A673 (cell line): ENCODE measurements around the gene LRRC27.

Experiments
- EZH2 ChIP-seq: fragments of 200-600 bp; sonication (generic); IDR thresholded peaks from 2 replicates; pipeline ENCODE4 v1.6.1; 2017; ENCODE audit warnings: borderline replicate concordance, low read depth, mild to moderate bottlenecking, mixed read lengths, antibody characterized with exemption, low read length; ENCODE audit not compliant: poor library complexity, severe bottlenecking
- TF ChIP-seq, protein P1 (sequence below): fragments of 300-800, 200-600 bp; sonication (generic); conservative IDR thresholded peaks from 2 replicates; pipeline ENCODE4 v1.5.1; 2017; ENCODE audit warnings: low read depth, mild to moderate bottlenecking, antibody characterized with exemption, low read length, moderate library complexity, mixed read lengths

DNA sequence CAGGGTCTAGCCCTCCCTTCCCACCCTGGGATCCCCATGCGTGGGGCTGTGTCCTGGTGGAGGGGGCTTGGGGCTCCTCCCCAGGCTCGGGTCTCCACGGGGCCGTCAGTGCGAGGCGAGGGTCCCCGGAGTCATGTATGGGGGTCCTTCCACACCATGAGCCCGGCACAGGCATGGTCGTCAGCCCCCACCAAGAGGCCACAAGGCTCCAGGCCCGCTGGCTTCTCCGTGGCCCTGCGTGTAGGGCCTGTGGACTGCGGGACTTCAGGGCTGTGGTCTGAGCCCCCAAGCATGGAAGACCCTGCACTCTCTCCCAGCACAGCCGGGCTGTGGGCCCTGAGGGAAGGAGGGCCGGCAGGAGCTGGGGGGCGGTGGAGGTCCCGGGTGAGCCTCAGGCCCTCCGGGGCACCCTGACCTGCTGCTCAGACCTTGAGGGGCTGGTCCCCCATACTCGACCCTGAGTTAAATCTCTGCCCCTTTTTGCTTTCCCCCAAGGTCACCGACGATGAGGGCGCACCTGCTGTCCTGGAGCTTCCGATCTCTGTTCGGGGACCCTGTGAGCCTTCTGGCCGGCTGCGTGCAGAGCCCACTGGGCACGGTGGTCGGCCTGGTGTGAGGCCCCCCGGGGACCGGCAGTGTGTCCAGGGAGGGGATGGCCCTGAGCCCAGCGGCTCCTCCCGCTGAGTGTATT lies 84.7 kb downstream of the LRRC27 start:
- TF ChIP-seq, protein P1, sequence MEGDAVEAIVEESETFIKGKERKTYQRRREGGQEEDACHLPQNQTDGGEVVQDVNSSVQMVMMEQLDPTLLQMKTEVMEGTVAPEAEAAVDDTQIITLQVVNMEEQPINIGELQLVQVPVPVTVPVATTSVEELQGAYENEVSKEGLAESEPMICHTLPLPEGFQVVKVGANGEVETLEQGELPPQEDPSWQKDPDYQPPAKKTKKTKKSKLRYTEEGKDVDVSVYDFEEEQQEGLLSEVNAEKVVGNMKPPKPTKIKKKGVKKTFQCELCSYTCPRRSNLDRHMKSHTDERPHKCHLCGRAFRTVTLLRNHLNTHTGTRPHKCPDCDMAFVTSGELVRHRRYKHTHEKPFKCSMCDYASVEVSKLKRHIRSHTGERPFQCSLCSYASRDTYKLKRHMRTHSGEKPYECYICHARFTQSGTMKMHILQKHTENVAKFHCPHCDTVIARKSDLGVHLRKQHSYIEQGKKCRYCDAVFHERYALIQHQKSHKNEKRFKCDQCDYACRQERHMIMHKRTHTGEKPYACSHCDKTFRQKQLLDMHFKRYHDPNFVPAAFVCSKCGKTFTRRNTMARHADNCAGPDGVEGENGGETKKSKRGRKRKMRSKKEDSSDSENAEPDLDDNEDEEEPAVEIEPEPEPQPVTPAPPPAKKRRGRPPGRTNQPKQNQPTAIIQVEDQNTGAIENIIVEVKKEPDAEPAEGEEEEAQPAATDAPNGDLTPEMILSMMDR: no peak
- no peak for TF ChIP-seq EZH2
